GM10266 (cell line): Measurements from ENCODE around the gene GPLD1.

ENCODE experiments used
- DNase-seq: peaks from one replicate; pipeline ENCODE4 v3.0.0; 2012; ENCODE audit errors: extremely low spot score
- TF ChIP-seq, protein P1 (sequence below): IDR thresholded peaks from 2 replicates; pipeline ENCODE4 v1.5.1; 2012; ENCODE audit warnings: mild to moderate bottlenecking, low read depth; ENCODE audit not compliant: control insufficient read depth, insufficient read depth; ENCODE audit errors: missing control alignments

Gene GPLD1

DNA sequence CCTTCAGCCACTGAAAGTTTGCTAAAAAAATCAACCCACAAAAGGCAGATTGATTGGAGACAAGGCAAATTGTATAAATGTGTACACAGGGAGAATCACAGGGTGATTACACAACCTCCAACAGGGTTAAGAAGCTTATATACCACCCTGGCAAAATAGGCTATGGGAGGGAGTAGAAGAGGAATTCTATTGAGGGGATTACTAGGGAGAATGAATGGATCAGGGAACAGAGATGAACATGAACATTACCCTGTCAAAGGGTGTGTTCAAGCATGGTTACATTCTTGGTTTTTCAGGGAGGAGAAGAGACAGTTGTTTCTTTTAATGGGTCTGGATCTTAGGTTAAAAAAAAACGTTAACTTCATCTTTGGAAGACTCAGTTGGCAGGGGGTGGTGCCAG, 91.7 kb downstream of the GPLD1 start:
- TF ChIP-seq, protein P1, sequence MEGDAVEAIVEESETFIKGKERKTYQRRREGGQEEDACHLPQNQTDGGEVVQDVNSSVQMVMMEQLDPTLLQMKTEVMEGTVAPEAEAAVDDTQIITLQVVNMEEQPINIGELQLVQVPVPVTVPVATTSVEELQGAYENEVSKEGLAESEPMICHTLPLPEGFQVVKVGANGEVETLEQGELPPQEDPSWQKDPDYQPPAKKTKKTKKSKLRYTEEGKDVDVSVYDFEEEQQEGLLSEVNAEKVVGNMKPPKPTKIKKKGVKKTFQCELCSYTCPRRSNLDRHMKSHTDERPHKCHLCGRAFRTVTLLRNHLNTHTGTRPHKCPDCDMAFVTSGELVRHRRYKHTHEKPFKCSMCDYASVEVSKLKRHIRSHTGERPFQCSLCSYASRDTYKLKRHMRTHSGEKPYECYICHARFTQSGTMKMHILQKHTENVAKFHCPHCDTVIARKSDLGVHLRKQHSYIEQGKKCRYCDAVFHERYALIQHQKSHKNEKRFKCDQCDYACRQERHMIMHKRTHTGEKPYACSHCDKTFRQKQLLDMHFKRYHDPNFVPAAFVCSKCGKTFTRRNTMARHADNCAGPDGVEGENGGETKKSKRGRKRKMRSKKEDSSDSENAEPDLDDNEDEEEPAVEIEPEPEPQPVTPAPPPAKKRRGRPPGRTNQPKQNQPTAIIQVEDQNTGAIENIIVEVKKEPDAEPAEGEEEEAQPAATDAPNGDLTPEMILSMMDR: no peak
- no peak for DNase-seq

DNA sequence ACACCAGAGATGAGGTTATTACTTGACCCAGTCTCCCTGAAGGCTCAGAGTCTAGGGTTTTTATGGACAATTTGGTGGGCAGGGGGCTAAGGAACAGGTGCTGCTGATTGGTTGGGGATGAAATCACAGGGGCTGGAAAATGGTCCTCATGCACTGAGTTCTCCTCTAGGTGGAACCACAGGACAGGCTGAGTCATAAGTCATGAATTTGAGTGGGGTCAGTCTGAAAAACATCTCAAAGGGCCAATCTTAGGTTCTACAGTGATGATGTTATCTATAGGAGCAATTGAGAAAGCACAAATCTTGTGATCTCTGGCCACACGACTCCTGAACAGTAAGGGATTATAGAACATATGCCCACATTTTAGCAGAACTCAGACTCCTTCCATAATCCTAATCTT, 92.6 kb downstream of the GPLD1 start:
- no peak for DNase-seq
- TF ChIP-seq, protein P1: peak; percentile 9

DNA sequence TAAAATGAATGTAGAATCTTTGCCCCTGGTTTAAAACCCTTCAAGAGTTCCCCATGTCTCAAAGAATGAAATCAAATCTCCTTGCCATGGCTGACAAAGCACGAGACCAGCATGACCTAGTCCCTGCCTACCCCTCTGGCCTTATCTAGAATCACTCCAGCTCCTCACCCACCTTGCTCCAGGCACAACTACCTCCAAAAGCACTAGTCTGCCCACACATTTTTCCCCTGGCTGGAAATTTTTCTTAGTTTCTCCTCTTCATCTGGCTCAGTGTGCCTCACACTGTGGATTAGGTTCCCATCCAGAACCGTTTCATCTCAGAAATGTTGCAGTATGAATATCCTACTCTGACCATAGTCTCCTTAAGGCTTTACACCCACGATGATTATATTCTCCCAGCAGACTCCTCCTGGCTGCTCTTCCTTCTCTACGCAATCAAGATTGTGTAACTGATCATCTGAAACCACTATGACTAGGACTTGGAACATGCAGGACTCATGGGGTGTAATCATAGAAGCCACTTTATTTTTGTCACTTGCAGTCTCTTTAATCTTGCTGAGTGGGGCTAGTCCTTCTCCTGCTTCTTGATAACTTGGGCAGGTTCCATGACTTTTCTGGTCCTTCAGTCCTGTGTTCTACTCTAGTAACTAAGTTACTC, 94.5 kb downstream of the GPLD1 start:
- no peak for DNase-seq
- TF ChIP-seq, protein P1: no peak

DNA sequence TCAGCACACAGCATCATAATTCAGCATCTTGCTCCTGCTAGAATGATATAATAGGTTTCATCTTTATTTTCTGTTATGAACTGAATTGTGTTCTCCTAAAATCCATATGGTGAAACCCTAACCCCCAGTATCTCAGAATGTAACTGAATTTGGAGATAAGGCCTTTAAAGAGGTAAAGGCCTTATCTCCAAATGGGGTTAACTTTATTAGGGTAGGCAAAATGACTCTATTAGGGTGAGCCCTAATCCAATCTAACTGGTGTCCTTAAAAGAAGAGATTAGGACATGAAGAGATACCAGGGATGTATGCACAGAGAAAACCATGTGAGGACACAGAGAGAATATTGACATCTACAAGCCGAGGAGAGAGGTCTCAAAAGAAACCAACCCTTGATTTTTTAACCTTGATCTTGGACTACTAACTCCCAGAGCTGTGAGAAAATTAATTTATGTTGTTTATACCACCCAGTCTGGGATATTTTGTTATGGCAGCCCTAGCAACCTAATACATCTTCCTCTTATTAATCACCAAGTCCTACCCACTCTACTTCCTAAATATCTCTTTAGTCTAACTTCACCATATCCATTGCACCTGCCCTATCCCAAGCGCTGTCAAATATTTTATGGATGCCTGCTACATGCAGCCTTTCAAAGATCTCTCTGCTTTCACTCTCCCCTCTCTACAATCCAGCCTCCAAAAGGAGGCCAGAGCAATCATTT, 95.2 kb downstream of the GPLD1 start:
- DNase-seq: no peak
- TF ChIP-seq, protein P1: no peak

DNA sequence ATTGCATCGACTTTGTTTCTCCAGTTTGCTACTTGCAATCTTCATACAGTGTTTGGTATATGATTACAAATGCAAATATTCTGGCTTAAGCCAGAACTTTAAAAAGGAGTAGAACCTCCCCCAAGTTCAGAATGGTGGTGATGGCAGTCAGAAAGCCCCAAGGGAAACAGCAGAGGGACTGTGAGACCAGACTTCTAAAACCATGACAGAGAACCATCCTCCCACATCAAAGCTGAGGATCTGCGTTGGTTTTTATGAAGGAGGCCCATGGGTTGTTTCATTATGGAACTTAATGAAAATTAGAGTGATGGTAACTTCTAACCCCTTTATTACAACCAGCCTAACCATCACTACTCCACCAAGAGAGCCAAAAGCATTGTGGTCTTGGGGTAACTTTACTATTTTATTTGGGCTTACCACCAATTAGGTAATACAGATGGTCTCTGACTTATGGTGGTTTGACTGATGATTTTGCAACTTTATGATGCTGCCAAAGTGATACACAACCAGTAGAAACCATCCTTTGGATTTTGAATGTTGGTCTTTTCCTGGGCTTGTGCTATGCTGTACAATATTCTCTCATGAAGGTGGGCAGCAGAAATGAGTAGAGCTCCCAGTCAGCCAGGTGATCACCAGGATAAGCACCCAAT, 97.5 kb downstream of the GPLD1 start:
- TF ChIP-seq, protein P1: no peak
- DNase-seq: peak; percentile 69

DNA sequence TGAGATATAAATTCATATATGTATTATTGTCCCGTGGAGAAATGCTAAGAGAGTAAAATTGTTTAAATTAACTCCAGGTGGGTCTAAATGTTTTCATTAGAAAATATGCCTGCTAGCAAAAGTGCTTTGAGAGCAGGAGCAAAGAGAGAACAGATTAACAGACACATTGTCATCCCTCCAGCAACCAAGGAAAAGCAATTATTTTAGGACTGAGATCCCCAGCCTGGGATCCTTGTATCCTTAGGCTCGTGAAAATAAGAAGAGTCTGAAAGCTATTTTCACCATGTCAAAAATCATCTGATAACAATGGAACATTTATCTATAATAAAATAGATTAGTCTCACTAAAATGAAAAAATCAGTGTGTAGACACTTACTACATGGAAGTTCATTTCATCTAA, 98.2 kb downstream of the GPLD1 start:
- TF ChIP-seq, protein P1: no peak
- no peak for DNase-seq

DNA sequence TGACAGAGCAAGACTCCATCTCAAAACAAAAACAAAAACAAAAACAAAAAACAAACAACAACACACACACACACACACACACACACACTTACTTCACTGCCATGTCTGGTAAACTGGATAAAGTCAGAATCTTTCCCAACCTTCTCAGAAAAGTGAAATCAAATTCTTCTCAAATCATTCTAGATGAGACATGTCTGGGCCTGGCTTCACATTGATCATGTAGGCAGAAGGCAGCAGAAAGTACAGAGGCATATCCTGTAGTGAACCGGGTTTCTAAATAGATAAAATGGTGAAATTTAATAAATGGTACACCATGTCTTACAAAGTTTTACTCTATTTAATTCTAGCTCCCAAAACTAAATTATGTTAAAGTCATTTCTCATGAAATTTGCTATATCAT, 101.6 kb downstream of the GPLD1 start:
- TF ChIP-seq, protein P1: no peak
- DNase-seq: no peak
